ENCODE results near the gene ATP5F1E.

Gene ATP5F1E

DNA sequence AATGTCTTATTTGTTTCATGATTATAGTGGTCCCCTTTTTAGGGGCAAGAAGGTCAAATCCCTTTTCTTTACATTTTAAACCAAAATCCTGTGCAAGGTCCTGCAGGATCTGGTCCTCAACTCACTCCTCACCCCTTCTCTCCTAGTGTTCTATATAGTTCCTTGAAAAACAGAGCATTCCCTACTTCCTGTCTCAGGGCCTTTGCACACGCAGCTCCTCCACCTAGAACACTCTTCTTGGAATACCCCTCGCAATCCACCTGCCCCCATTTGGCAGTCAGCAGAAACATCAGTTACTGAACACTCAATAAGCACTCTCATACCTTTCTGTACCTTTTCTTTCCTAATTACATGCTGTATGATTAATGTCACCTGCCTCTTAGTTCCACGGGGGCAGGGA lies 3.2 kb upstream of the ATP5F1E start:
- no peak overlapping the region for H3K27ac Mint-ChIP-seq
- H3K4me1 Mint-ChIP-seq: peaks cover 23% of the 10 kb centered on the region
- no peaks in the 10 kb centered on the region for H3K9me3 Mint-ChIP-seq
- DNase-seq (ENCODE audit: low spot score in 2 of 2) (no peak), ATAC-seq (ENCODE audit: low read depth) (no peak)
- no peak overlapping the region for H3K4me3 Mint-ChIP-seq
- peaks cover 16% of the 10 kb centered on the region for H3K36me3 Mint-ChIP-seq
- no peaks in the 10 kb centered on the region for H3K27me3 Mint-ChIP-seq

DNA sequence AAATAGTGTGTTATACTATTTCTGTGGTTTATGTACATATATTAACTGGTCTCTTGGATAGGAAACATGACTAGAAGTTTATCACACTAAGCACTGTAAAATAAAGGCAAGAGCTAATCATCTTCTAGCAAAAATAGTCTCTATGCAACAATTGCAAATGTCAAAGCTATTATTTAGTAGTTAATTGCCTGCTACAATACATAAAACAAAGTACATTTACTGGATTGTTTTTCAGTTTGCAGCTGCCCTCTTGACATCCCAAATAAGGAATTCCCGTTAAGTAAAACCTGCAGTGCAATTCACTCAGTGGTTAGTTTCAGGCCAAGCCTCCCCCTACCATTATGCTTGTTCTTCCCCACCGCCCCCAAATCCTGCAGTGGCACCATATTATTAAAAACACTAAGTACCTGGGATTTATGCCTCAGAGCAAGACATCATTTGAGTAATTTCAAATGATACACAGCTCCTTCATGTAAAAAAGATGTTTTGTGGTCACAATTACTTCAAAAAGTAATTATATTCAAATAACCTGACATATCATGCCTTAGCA lies 1.6 kb upstream of the ATP5F1E start:
- H3K36me3 Mint-ChIP-seq: peaks cover 20% of the 10 kb centered on the region
- H3K27me3 Mint-ChIP-seq: no peaks in the 10 kb centered on the region
- no peak overlapping the region for H3K4me3 Mint-ChIP-seq
- no peak overlapping the region for H3K27ac Mint-ChIP-seq
- H3K9me3 Mint-ChIP-seq: no peaks in the 10 kb centered on the region
- ATAC-seq (ENCODE audit: low read depth): no peak
- DNase-seq (ENCODE audit: low spot score in 2 of 2): no peak
- peaks cover 26% of the 10 kb centered on the region for H3K4me1 Mint-ChIP-seq

DNA sequence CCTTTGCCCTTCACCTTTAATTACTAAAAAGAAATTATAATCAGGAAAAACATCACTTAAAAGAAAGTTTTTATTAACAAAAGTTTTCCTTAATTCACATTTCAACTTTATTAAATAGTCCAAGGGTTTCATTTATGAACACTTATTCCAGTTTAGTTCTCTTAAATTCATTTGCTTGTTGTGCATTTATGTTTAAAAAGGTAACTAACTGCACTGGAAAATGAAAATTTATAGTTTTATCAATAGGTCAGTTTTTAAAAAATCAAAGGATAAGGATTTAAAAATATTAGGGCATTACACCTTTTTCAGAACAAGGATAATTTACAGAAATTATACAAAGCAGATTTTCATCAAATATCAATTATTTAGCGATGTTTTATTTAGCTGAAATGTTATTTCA lies 958 bp upstream of the ATP5F1E start:
- ATAC-seq (ENCODE audit: low read depth): no peak
- H3K27me3 Mint-ChIP-seq: no peaks in the 10 kb centered on the region
- no peak overlapping the region for H3K4me3 Mint-ChIP-seq
- H3K27ac Mint-ChIP-seq: peak overlapping the region; percentile 83
- no peaks in the 10 kb centered on the region for H3K9me3 Mint-ChIP-seq
- no peak for DNase-seq (ENCODE audit: low spot score in 2 of 2)
- H3K36me3 Mint-ChIP-seq: peaks cover 20% of the 10 kb centered on the region
- H3K4me1 Mint-ChIP-seq: peaks cover 26% of the 10 kb centered on the region

DNA sequence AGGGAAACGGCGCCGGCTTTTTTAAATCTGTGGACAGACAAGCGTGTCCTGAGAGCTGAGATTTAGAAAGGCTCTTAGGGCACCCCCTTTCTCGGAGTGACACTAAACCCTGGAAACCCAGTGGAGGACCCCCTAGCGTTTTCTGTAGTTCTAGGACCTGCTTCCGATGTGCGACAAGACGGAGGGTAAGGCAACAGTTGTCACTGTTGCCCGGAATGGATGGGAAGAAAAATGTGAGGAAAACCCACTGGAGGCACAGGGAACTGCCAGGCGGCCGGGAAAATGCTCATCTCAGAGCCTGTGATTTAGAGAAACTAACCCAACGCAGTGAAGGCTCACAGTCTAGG lies 551 bp upstream of the ATP5F1E start:
- ATAC-seq (ENCODE audit: low read depth) (peak; percentile 31), DNase-seq (ENCODE audit: low spot score in 2 of 2) (no peak)
- Mint-ChIP-seq H3K36me3 (peaks cover 20% of the 10 kb centered on the region), H3K27me3 (no peaks in the 10 kb centered on the region), H3K9me3 (no peaks in the 10 kb centered on the region), H3K4me1 (peaks cover 26% of the 10 kb centered on the region), H3K4me3 (peak overlapping the region; percentile 92), H3K27ac (peak overlapping the region; percentile 83)

DNA sequence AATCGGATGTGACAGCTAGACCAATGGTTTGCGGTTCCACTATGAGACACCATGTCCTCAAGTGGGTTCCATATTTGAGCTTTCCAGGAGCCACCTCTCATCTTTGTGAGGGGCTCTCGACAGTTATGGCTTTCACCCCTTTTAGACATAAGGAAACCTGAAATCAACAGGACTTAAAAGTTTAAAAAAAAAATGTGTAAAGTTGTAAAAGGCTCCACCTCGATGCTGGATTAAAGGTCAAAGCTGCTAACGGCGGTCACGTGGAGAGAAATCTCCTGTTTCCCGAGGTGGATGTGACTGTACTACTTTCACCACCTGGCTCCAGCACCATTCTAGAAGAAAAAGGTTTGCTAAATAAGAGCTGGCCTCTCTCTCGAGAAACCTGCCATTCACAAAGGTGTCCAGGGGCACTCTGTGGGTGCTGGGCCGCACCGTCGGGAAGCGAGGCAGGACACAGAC lies 542 bp downstream of the ATP5F1E start:
- H3K27me3 Mint-ChIP-seq: no peaks in the 10 kb centered on the region
- no peak for DNase-seq (ENCODE audit: low spot score in 2 of 2)
- peaks cover 21% of the 10 kb centered on the region for H3K36me3 Mint-ChIP-seq
- peak overlapping the region; percentile 92 for H3K4me3 Mint-ChIP-seq
- peak overlapping the region; percentile 83 for H3K27ac Mint-ChIP-seq
- H3K4me1 Mint-ChIP-seq: peaks cover 27% of the 10 kb centered on the region
- no peak for ATAC-seq (ENCODE audit: low read depth)
- no peaks in the 10 kb centered on the region for H3K9me3 Mint-ChIP-seq

DNA sequence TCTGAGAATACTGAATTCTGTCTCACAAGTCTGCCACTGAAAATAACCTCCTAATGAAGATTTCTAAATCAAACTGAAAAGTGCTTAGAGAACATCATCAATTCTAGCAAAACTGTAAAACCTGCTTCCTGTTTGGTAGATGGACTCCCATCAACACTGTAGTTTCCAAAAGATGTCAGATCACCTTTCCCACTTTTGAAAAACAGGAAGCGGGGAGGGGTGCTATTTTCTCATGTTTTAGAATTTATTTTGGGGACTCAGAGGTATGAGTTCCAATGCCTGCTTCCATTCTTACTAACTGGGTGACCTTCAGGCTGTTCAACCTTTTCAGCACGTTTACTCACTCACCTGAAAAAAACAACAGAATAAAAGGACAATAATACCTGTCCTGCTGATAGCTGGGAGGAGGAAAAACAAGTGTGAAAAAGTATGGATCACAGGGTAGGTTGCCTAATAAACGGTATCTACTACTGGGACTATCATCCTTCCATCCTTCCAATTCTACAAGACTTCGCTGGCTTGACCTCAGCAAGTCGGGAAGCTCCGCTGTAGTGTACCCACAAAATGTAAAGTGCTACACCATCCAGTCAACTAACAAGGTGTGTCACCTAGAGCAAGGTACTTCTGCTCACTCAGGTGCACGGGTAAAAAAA lies 1.1 kb downstream of the ATP5F1E start:
- Mint-ChIP-seq H3K27ac (peak overlapping the region; percentile 83), H3K4me1 (peaks cover 27% of the 10 kb centered on the region), H3K36me3 (peaks cover 19% of the 10 kb centered on the region), H3K27me3 (no peaks in the 10 kb centered on the region), H3K9me3 (no peaks in the 10 kb centered on the region), H3K4me3 (peak overlapping the region; percentile 92)
- ATAC-seq (ENCODE audit: low read depth) (no peak), DNase-seq (ENCODE audit: low spot score in 2 of 2) (no peak)

DNA sequence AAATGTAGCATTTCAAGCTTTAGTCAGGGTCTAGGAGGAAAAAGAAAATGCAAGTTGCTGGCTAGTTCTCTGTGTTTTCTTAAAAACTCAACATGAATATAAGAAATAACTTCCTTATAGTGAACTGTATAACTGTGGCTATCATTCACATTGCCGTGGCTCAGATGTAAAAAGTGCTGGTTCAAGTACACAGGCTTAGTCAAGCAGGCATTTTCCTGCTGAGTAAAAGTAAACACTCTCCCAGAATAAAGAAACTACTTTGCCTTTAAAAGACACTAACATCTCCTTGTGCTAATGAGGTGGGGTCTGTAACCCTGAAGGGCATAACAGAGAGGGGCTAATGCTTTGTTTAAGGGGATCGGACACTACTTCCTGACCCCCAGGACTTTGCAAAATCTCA lies 3.3 kb downstream of the ATP5F1E start:
- Mint-ChIP-seq H3K9me3 (no peaks in the 10 kb centered on the region), H3K4me3 (no peak overlapping the region), H3K27ac (no peak overlapping the region), H3K27me3 (no peaks in the 10 kb centered on the region), H3K4me1 (peaks cover 24% of the 10 kb centered on the region), H3K36me3 (peaks cover 20% of the 10 kb centered on the region)
- ATAC-seq (ENCODE audit: low read depth) (no peak), DNase-seq (ENCODE audit: low spot score in 2 of 2) (no peak)

DNA sequence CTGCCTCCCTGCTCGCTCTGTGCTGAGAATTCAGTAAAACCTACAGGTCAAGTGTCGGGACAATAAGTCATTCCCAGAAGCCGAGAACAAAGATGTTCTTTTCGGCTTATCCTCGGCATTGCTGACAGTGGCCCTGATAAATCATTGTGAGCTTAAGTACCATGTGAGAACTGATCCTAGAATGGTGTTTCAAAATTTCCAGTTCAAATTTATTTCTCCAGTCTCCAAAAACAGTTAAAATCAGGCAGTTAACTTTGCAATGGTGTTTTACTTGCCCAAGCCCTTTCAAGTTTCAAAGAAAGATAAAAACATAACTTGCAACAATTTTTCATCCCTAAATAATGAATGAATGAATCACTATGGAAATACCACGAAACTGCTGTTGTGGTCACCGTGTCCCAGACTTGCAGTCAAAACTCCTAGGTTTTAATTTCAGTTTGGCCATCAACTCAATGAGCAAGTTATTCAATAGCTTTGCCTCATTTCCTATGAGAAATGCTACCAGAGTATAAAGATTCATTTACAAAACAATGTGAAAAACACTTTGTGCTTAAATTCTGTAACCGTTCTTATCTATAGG lies 4.3 kb downstream of the ATP5F1E start:
- Mint-ChIP-seq H3K9me3 (no peaks in the 10 kb centered on the region), H3K4me1 (peaks cover 24% of the 10 kb centered on the region), H3K4me3 (no peak overlapping the region), H3K27me3 (no peaks in the 10 kb centered on the region), H3K36me3 (peaks cover 26% of the 10 kb centered on the region), H3K27ac (no peak overlapping the region)
- ATAC-seq (ENCODE audit: low read depth) (no peak), DNase-seq (ENCODE audit: low spot score in 2 of 2) (no peak)

DNA sequence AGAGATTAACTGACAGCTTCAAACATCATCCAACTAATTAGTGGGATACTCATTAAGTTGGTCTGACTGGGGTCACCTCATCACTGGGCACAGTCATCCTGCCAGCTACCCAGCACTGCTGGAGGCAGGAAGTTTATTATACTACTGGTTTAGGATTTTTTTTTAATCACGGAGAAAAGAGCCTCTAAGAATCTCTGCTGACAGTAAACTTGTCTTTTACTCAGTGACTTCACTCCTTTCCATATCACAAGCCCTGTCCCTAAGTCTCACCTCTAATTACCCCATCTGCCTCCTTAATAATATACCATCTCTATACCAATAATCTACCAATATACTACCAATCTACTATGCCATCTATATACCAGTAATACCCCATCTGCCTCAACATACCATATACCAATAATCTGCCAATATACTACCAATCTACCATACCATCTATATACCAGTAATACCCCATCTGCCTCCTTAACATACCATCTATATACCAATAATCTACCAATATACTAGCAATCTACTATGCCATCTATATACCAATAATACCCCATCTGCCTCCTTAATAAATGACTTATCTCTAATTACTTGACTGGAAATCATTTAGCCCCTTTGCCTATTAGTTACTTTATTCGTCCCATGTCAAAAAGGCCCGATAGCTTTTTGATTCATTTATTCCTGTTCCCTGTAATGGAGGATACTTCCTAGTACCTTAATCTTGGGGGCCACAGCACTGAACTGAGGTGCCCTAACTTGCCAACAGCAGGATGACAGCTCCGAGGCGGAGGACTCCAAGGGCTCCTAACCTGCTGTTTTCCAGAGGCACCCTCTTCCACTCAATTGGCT lies 5.0 kb downstream of the ATP5F1E start:
- Mint-ChIP-seq H3K27me3 (no peaks in the 10 kb centered on the region), H3K36me3 (peaks cover 32% of the 10 kb centered on the region), H3K4me3 (no peak overlapping the region), H3K9me3 (no peaks in the 10 kb centered on the region), H3K27ac (peak overlapping the region; percentile 6), H3K4me1 (peaks cover 21% of the 10 kb centered on the region)
- DNase-seq (ENCODE audit: low spot score in 2 of 2) (no peak), ATAC-seq (ENCODE audit: low read depth) (no peak)

DNA sequence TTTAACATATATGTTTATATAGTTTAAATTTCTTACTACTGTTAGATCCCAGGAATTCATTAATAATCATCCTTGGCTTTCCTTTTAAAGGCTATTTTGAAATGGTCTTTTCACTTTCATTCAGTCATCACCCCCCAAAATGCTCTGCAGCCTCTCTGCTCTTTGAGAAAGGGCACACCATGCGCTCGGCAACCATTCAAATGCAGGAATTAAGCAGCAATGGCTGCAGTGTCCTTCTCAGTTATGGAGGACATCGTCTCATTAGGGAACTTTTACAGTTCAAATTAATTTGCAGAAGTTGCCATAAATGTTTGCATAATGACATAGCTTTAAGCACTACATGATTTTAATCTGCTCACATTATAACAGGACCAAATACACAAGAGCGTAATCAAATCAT lies 6.6 kb downstream of the ATP5F1E start:
- Mint-ChIP-seq H3K27me3 (no peaks in the 10 kb centered on the region), H3K4me3 (no peak overlapping the region), H3K9me3 (no peaks in the 10 kb centered on the region), H3K27ac (no peak overlapping the region), H3K4me1 (peaks cover 14% of the 10 kb centered on the region), H3K36me3 (peaks cover 32% of the 10 kb centered on the region)
- DNase-seq (ENCODE audit: low spot score in 2 of 2) (no peak), ATAC-seq (ENCODE audit: low read depth) (no peak)

DNA sequence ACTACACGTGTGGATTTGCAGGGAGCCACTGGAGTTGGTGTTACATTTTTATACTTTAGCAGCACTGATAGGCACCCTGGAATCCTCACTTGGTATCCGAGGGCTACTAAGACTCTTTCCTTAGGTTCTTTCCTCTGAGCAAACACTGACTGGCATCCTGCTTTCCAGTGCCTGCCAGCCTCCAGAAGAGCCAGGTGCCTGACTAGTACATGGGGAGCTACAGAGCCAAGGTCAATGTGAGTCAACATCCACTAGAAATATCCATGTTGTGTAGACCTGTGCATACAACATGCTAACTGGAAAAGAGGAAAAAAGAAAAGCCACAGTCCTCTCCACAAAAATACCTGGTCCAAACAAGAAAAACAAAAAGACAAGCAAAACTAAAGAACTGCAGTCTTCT lies 7.0 kb downstream of the ATP5F1E start:
- Mint-ChIP-seq H3K4me1 (peaks cover 12% of the 10 kb centered on the region), H3K36me3 (peaks cover 29% of the 10 kb centered on the region), H3K9me3 (no peaks in the 10 kb centered on the region), H3K4me3 (no peak overlapping the region), H3K27ac (no peak overlapping the region), H3K27me3 (no peaks in the 10 kb centered on the region)
- ATAC-seq (ENCODE audit: low read depth) (no peak), DNase-seq (ENCODE audit: low spot score in 2 of 2) (no peak)

DNA sequence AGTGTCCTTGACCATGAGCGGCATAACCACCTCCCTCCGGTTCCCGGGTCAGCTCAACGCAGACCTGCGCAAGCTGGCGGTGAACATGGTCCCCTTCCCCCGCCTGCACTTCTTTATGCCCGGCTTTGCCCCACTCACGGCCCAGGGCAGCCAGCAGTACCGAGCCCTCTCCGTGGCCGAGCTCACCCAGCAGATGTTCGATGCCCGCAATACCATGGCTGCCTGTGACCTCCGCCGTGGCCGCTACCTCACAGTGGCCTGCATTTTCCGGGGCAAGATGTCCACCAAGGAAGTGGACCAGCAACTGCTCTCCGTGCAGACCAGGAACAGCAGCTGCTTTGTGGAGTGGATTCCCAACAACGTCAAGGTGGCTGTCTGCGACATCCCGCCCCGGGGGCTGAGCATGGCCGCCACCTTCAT lies 8.0 kb downstream of the ATP5F1E start:
- DNase-seq (ENCODE audit: low spot score in 2 of 2) (no peak), ATAC-seq (ENCODE audit: low read depth) (no peak)
- no peak overlapping the region for H3K27ac Mint-ChIP-seq
- H3K4me1 Mint-ChIP-seq: peaks cover 8% of the 10 kb centered on the region
- H3K27me3 Mint-ChIP-seq: no peaks in the 10 kb centered on the region
- no peak overlapping the region for H3K4me3 Mint-ChIP-seq
- peaks cover 27% of the 10 kb centered on the region for H3K36me3 Mint-ChIP-seq
- no peaks in the 10 kb centered on the region for H3K9me3 Mint-ChIP-seq

DNA sequence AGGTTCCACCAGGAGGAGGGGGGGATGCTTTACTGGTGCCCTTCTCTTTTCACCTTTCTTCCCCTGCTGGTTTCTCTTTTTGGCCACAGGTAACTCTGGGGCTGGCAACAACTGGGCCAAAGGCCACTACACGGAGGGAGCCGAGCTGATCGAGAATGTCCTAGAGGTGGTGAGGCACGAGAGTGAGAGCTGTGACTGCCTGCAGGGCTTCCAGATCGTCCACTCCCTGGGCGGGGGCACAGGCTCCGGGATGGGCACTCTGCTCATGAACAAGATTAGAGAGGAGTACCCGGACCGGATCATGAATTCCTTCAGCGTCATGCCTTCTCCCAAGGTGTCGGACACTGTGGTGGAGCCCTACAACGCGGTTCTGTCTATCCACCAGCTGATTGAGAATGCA lies 8.5 kb downstream of the ATP5F1E start:
- no peak for ATAC-seq (ENCODE audit: low read depth)
- H3K27me3 Mint-ChIP-seq: no peaks in the 10 kb centered on the region
- H3K36me3 Mint-ChIP-seq: peaks cover 27% of the 10 kb centered on the region
- no peak overlapping the region for H3K4me3 Mint-ChIP-seq
- no peak for DNase-seq (ENCODE audit: low spot score in 2 of 2)
- peaks cover 4% of the 10 kb centered on the region for H3K4me1 Mint-ChIP-seq
- no peak overlapping the region for H3K27ac Mint-ChIP-seq
- H3K9me3 Mint-ChIP-seq: no peaks in the 10 kb centered on the region

DNA sequence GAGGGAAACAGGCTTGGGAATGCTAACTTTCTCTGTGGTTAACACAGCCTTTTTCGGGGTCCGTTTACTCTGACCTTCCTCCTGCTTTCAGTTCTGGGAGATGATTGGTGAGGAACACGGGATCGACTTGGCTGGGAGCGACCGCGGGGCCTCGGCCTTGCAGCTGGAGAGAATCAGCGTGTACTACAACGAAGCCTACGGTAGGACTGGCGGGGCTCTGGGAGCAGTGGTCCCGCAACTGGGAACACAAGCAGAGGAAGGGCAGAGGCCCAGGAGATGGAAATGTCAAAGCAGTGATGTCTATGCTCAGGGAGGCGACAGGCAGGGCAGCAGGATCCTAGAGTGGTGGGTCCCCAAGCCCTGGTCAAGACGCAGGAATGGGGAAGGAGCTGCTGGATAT lies 9.4 kb downstream of the ATP5F1E start:
- Mint-ChIP-seq H3K36me3 (peaks cover 27% of the 10 kb centered on the region), H3K27me3 (no peaks in the 10 kb centered on the region), H3K4me3 (no peak overlapping the region), H3K27ac (no peak overlapping the region), H3K9me3 (no peaks in the 10 kb centered on the region), H3K4me1 (peaks cover 5% of the 10 kb centered on the region)
- DNase-seq (ENCODE audit: low spot score in 2 of 2) (no peak), ATAC-seq (ENCODE audit: low read depth) (no peak)
